Measurements from ENCODE around the gene GCN1.

GRCh38 chr12:120078868-120079267, 115.6 kb downstream of the GCN1 start:
- TF ChIP-seq CTCF (IDR thresholded peaks at IDR 0.05): no peak
- no peak for TF ChIP-seq EP300 (IDR thresholded peaks at IDR 0.05)
- no peak for TF ChIP-seq POLR2A (IDR thresholded peaks at IDR 0.05; ENCODE audit: low read length)
- TF ChIP-seq NR3C1 (IDR thresholded peaks at IDR 0.05): no peak
- no peak for TF ChIP-seq RCOR1 (IDR thresholded peaks at IDR 0.05; ENCODE audit: low read depth, low read length)
- TF ChIP-seq REST (IDR thresholded peaks at IDR 0.05): no peak
- TF ChIP-seq MAX (IDR thresholded peaks at IDR 0.05): 0 out of 2 replicates have a peak, but pooled peaks have one; percentile 14
